Activated naive CD8-positive, alpha-beta T cell (primary cell): ENCODE data around the gene FAM83D.
"Not testable (repeated sequence)": the region's sequence is repeated elsewhere in the genome, so short reads cannot be mapped to it uniquely, and the experiment has no call there.

ENCODE experiments used
- H3K27ac Mint-ChIP-seq: one replicate; pipeline ENCODE4 v1.8.0; 2021; ENCODE audit warnings: mixed read lengths
- H3K27me3 Mint-ChIP-seq: one replicate; pipeline ENCODE4 v1.8.0; 2021; ENCODE audit warnings: mixed read lengths
- H3K36me3 Mint-ChIP-seq: one replicate; pipeline ENCODE4 v1.8.0; 2021; ENCODE audit warnings: mixed read lengths
- H3K4me1 Mint-ChIP-seq: one replicate; pipeline ENCODE4 v1.8.0; 2021; ENCODE audit warnings: low read depth, mixed read lengths
- H3K4me3 Mint-ChIP-seq: one replicate; pipeline ENCODE4 v1.8.0; 2021; ENCODE audit warnings: mild to moderate bottlenecking, mixed read lengths
- H3K9me3 Mint-ChIP-seq: one replicate; pipeline ENCODE4 v1.8.0; 2021; ENCODE audit warnings: low read depth, mixed read lengths

Gene FAM83D

GRCh38 chr20:38986663-38987062 lies 60.4 kb downstream of the FAM83D start:
- Mint-ChIP-seq H3K27ac (no peak overlapping the region), H3K4me1 (peaks cover 6% of the 10 kb centered on the region), H3K4me3 (no peak overlapping the region), H3K27me3 (no peaks in the 10 kb centered on the region), H3K36me3 (peaks cover 18% of the 10 kb centered on the region), H3K9me3 (no peaks in the 10 kb centered on the region)

GRCh38 chr20:38987777-38988176 lies 61.6 kb downstream of the FAM83D start:
- peaks cover 6% of the 10 kb centered on the region for H3K4me1 Mint-ChIP-seq
- H3K9me3 Mint-ChIP-seq: no peaks in the 10 kb centered on the region
- H3K27me3 Mint-ChIP-seq: no peaks in the 10 kb centered on the region
- H3K36me3 Mint-ChIP-seq: peaks cover 19% of the 10 kb centered on the region
- H3K4me3 Mint-ChIP-seq: no peak overlapping the region
- no peak overlapping the region for H3K27ac Mint-ChIP-seq

GRCh38 chr20:38990728-38991127 lies 64.5 kb downstream of the FAM83D start:
- no peaks in the 10 kb centered on the region for H3K27me3 Mint-ChIP-seq
- H3K4me3 Mint-ChIP-seq: no peak overlapping the region
- peaks cover 20% of the 10 kb centered on the region for H3K36me3 Mint-ChIP-seq
- no peaks in the 10 kb centered on the region for H3K9me3 Mint-ChIP-seq
- H3K4me1 Mint-ChIP-seq: peaks cover 6% of the 10 kb centered on the region
- H3K27ac Mint-ChIP-seq: no peak overlapping the region

GRCh38 chr20:38991814-38992704 lies 65.8 kb downstream of the FAM83D start:
- Mint-ChIP-seq H3K36me3 (peaks cover 27% of the 10 kb centered on the region), H3K27ac (no peak overlapping the region), H3K9me3 (no peaks in the 10 kb centered on the region)

GRCh38 chr20:38995536-38996044 lies 69.4 kb downstream of the FAM83D start:
- Mint-ChIP-seq H3K36me3 (peaks cover 31% of the 10 kb centered on the region), H3K4me1 (peaks cover 23% of the 10 kb centered on the region), H3K27me3 (no peaks in the 10 kb centered on the region), H3K4me3 (no peak overlapping the region), H3K9me3 (no peaks in the 10 kb centered on the region), H3K27ac (no peak overlapping the region)

More at GRCh38 chr20:38991814-38992704, 65.8 kb downstream of the FAM83D start:
- Mint-ChIP-seq H3K4me1 (peaks cover 11% of the 10 kb centered on the region), H3K27me3 (no peaks in the 10 kb centered on the region), H3K4me3 (no peak overlapping the region)

- peaks cover 27% of the 10 kb centered on the region for H3K36me3 Mint-ChIP-seq
- peaks cover 23% of the 10 kb centered on the region for H3K4me1 Mint-ChIP-seq
Observed at GRCh38 chr20:38996866-38997265, 70.6 kb downstream of the FAM83D start.

GRCh38 chr20:38997622-38998021 lies 71.4 kb downstream of the FAM83D start:
- peak overlapping the region; percentile 59 for H3K27ac Mint-ChIP-seq
- peaks cover 23% of the 10 kb centered on the region for H3K4me1 Mint-ChIP-seq
- no peaks in the 10 kb centered on the region for H3K27me3 Mint-ChIP-seq
- H3K36me3 Mint-ChIP-seq: peaks cover 27% of the 10 kb centered on the region
- no peaks in the 10 kb centered on the region for H3K9me3 Mint-ChIP-seq
- H3K4me3 Mint-ChIP-seq: peak overlapping the region; percentile 43

More at GRCh38 chr20:38996866-38997265, 70.6 kb downstream of the FAM83D start:
- peak overlapping the region; percentile 59 for H3K27ac Mint-ChIP-seq
- not testable (repeated sequence) for H3K9me3 Mint-ChIP-seq, H3K27me3 Mint-ChIP-seq, H3K4me3 Mint-ChIP-seq

GRCh38 chr20:38999217-38999616 lies 73.0 kb downstream of the FAM83D start:
- H3K27me3 Mint-ChIP-seq: no peaks in the 10 kb centered on the region
- H3K36me3 Mint-ChIP-seq: peaks cover 31% of the 10 kb centered on the region
- peaks cover 31% of the 10 kb centered on the region for H3K4me1 Mint-ChIP-seq
- H3K27ac Mint-ChIP-seq: peak overlapping the region; percentile 62
- H3K4me3 Mint-ChIP-seq: no peak overlapping the region
- no peaks in the 10 kb centered on the region for H3K9me3 Mint-ChIP-seq

GRCh38 chr20:38999965-39000910 lies 74.0 kb downstream of the FAM83D start:
- Mint-ChIP-seq H3K27me3 (no peaks in the 10 kb centered on the region), H3K9me3 (no peaks in the 10 kb centered on the region), H3K4me1 (peaks cover 35% of the 10 kb centered on the region), H3K36me3 (peaks cover 37% of the 10 kb centered on the region), H3K4me3 (no peak overlapping the region), H3K27ac (no peak overlapping the region)
